Breast epithelium (tissue), 4 donors: ENCODE measurements around the gene IL11. TPM values are rescaled to one million over a fixed set of nuclear protein-coding genes. Genes with fewer than 3 reads are reported as not detected.

Experiments used
- DNase-seq, 2 donors: peaks; one replicate each; pipeline ENCODE4 v3.0.0-alpha.2; 2019; ENCODE audit warnings: low spot score in 2 of 2
- H3K27ac ChIP-seq, 2 donors: fragments of 200-600 bp; sonication (generic) in 1 of 2; one replicate each; pipeline ENCODE4 v1.5.1; 2016 to 2019; ENCODE audit warnings: mild to moderate bottlenecking in 1 of 2
- H3K27me3 ChIP-seq, 2 donors: fragments of 200-600 bp; sonication (generic) in 1 of 2; one replicate each; pipeline versions ENCODE4 v1.5.1 to v1.6.0; 2017 to 2019; ENCODE audit warnings: control low read depth in 1 of 2, mild to moderate bottlenecking in 1 of 2
- H3K36me3 ChIP-seq: fragments of 200-600 bp; one replicate; pipeline ENCODE4 v1.5.1; 2019
- H3K4me1 ChIP-seq, 2 donors: fragments of 200-600 bp; sonication (generic); one replicate each; pipeline ENCODE4 v1.5.1; 2016 to 2019; ENCODE audit warnings: control low read depth in 1 of 2
- H3K4me3 ChIP-seq, 3 donors: fragments of 200-600 bp; sonication (generic); 1 replicate in 2 of 3; 2 replicates in 1 of 3; pipeline ENCODE4 v1.5.1; 2016 to 2019; ENCODE audit warnings: mild to moderate bottlenecking in 3 of 3, moderate library complexity in 2 of 3
- H3K9me3 ChIP-seq, 2 donors: fragments of 200-600 bp; sonication (generic) in 1 of 2; one replicate each; pipeline ENCODE4 v1.5.1; 2016 to 2019; ENCODE audit warnings: control low read depth in 1 of 2
- CTCF ChIP-seq, 3 donors: fragments of 450-650 bp; IDR thresholded peaks; one replicate each; pipeline ENCODE4 v1.5.1; 2016 to 2017; ENCODE audit warnings: antibody characterized with exemption in 3 of 3, mild to moderate bottlenecking in 3 of 3, moderate library complexity in 3 of 3
- POLR2A ChIP-seq: fragments of 450-650 bp; IDR thresholded peaks from one replicate; pipeline ENCODE4 v1.6.1; 2016; ENCODE audit warnings: antibody characterized with exemption, mild to moderate bottlenecking, moderate library complexity
- POLR2AphosphoS5 ChIP-seq, 3 donors: sonication (generic); formaldehyde crosslinking; IDR thresholded peaks; one replicate each; pipeline ENCODE4 v1.6.1; 2017; ENCODE audit warnings: antibody characterized with exemption in 3 of 3
- intact Hi-C: fragments of 100-400 bp; cut with DNase I; formaldehyde crosslinking; loops from one replicate; pipeline ENCODE4 v1.15.1; 2023; ENCODE audit warnings: low total_unique reads
- total RNA-seq, 3 donors: library from RNA; depleted of rRNA; stranded (reverse); fragments of >200 nt; gene quantifications; one replicate each; pipeline ENCODE4 v1.1.0, GENCODE V29; 2016

Gene IL11
- total RNA-seq, 3 donors from 2014 or later, result 0.29 to 1.3 TPM; not detected in 1

DNA sequence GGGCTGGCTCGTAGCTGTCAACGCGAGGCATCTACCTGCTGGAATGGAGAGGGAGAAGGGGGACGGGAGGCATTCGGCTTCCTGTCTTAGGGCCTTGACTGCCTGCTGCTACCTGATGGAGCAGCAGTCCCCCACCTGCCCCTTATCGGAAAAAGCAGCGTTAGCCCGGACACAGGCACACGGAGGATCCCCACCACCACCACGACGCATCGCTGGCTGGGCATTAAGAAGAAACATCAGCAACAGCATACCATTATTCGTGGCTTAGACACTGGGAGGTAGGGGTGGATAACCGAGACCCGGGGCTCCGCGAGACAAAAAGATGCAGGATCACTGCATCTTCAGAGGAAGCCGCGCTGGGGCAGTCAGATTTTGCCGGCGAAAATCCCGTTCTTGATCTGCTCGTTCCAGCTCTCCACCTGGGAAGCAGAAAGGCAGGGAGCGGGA lies 16.9 kb downstream of the IL11 start:
- DNase-seq, result no peak
- no peak overlapping the region for H3K27ac ChIP-seq
- H3K36me3 ChIP-seq, result no peaks in the 10 kb centered on the region
- peak overlapping the region; percentile 22 to 70 (median 50) for H3K4me3 ChIP-seq
- H3K9me3 ChIP-seq, result no peaks in the 10 kb centered on the region
- intact Hi-C loops, result no loop called here
- TF ChIP-seq POLR2AphosphoS5 (IDR thresholded peaks at IDR 0.05) (no peak), POLR2A (no peak), CTCF (IDR thresholded peaks at IDR 0.05) (no peak)
- peaks cover 0 to 4% of the 10 kb centered on the region in 2 donors for H3K4me1 ChIP-seq
- peaks cover 11 to 32% of the 10 kb centered on the region in 2 donors for H3K27me3 ChIP-seq

DNA sequence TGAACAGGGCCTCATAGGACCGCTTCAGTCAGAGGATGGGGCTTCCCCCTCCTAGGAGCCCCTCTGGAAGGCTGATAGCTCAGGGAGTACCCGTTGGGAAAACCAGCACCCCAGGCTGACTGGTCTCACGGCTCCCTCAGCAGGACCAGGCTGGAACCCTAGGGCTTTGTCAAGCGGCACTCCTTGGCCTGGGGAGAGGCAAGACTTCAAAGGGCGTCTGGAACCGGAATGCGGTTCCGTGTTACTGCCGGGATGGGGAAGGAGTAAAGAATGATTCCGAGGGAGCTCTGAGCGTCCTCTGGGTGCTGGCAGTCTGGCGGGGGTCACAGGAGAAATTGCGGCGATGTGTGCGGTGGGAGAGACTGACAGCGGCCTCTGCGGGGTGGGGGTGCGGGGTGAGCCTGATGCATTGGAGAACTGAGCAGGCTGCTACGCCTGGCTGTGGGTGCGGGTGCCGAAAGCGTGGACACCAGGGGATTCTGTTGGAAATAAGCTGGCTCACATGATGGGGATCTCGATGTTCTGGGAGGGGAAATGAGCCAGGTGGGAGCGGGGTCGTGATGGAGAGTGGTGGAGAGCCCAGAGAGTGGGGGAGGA lies 17.6 kb downstream of the IL11 start:
- DNase-seq, result no peak
- Histone ChIP-seq H3K4me3 (peak overlapping the region in 1 of 3 donors; percentile 70), H3K36me3 (no peaks in the 10 kb centered on the region), H3K4me1 (peaks cover 0 to 4% of the 10 kb centered on the region in 2 donors), H3K27ac (no peak overlapping the region), H3K27me3 (peaks cover 11 to 32% of the 10 kb centered on the region in 2 donors), H3K9me3 (no peaks in the 10 kb centered on the region)
- TF ChIP-seq POLR2AphosphoS5 (IDR thresholded peaks at IDR 0.05) (no peak), POLR2A (no peak), CTCF (IDR thresholded peaks at IDR 0.05) (no peak)
- intact Hi-C loops, result no loop called here

DNA sequence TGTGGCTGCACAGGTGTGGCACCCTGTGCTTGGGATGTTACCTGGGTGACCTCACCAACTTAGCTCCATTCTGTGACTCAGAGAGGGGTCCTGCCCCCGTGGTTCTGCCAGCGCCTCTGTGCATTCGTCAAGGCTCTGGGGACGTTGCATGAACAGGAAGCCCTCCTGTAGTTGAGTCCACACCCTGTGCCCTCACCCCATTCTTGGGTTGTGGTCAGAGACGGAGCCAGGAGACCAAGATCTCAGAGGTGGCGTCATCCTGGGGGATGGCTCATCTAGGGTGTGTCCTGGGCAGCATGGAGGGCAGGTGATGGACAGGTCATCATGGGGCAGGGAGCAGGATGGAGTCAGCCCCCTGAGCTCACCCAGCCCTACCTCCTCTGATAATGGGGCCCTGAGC lies 18.2 kb downstream of the IL11 start:
- TF ChIP-seq POLR2A (no peak), CTCF (IDR thresholded peaks at IDR 0.05) (no peak)
- Histone ChIP-seq H3K27ac (no peak overlapping the region), H3K36me3 (no peaks in the 10 kb centered on the region), H3K27me3 (peaks cover 11 to 32% of the 10 kb centered on the region in 2 donors), H3K4me3 (no peak overlapping the region), H3K4me1 (peaks cover 0 to 4% of the 10 kb centered on the region in 2 donors), H3K9me3 (no peaks in the 10 kb centered on the region)
- DNase-seq, result no peak
- intact Hi-C loops, result no loop called here

GRCh38 chr19:55350620-55351315 lies 19.5 kb downstream of the IL11 start:
- no peak for TF ChIP-seq POLR2A
- TF ChIP-seq POLR2AphosphoS5 (IDR thresholded peaks at IDR 0.05), result no peak
- TF ChIP-seq CTCF (IDR thresholded peaks at IDR 0.05), result no peak
- intact Hi-C loops, result no loop called here
- Histone ChIP-seq H3K9me3 (no peaks in the 10 kb centered on the region), H3K4me1 (peaks cover 0 to 4% of the 10 kb centered on the region in 2 donors), H3K4me3 (no peak overlapping the region), H3K27ac (no peak overlapping the region), H3K27me3 (peaks cover 11 to 32% of the 10 kb centered on the region in 2 donors), H3K36me3 (no peaks in the 10 kb centered on the region)
- DNase-seq, result no peak

- intact Hi-C loops, result no loop called here
- Histone ChIP-seq H3K27me3 (peaks cover 11 to 23% of the 10 kb centered on the region in 2 donors), H3K9me3 (no peaks in the 10 kb centered on the region), H3K27ac (no peak overlapping the region), H3K36me3 (no peaks in the 10 kb centered on the region), H3K4me1 (no peaks in the 10 kb centered on the region), H3K4me3 (no peak overlapping the region)
- TF ChIP-seq POLR2A (no peak), CTCF (IDR thresholded peaks at IDR 0.05) (no peak), POLR2AphosphoS5 (IDR thresholded peaks at IDR 0.05) (no peak)
- DNase-seq, result no peak
Measured at GRCh38 chr19:55348317-55349034, 21.8 kb downstream of the IL11 start.
